CD4-positive, alpha-beta T cell treated with Interleukin-21 for 1 hour (primary cell): Measurements from ENCODE around the gene ZNF195.
"Not testable (repeated sequence)": the region's sequence is repeated elsewhere in the genome, so short reads cannot be mapped to it uniquely, and the experiment has no call there.

ENCODE experiments used
- DNase-seq: peaks from one replicate; pipeline ENCODE4 v3.0.0-alpha.2; 2020

The ZNF195 gene

GRCh38 chr11:3402181-3402860 is 23.4 kb upstream of the ZNF195 start:
- DNase-seq, result not testable (repeated sequence)

- not testable (repeated sequence) for DNase-seq
Observed at GRCh38 chr11:3401052-3401451, 22.1 kb upstream of the ZNF195 start.

GRCh38 chr11:3398509-3398908 is 19.6 kb upstream of the ZNF195 start:
- DNase-seq, result not testable (repeated sequence)

GRCh38 chr11:3398106-3398505 is 19.2 kb upstream of the ZNF195 start:
- not testable (repeated sequence) for DNase-seq

- not testable (repeated sequence) for DNase-seq
Observed at GRCh38 chr11:3397210-3397609, 18.3 kb upstream of the ZNF195 start.

GRCh38 chr11:3395468-3395867 is 16.5 kb upstream of the ZNF195 start:
- DNase-seq, result not testable (repeated sequence)

- DNase-seq, result not testable (repeated sequence)
Observed at GRCh38 chr11:3394956-3395355, 16.0 kb upstream of the ZNF195 start.

- not testable (repeated sequence) for DNase-seq
Observed at GRCh38 chr11:3393450-3393849, 14.5 kb upstream of the ZNF195 start.

- DNase-seq, result no peak
Observed at GRCh38 chr11:3382613-3383285, 3.8 kb upstream of the ZNF195 start.

GRCh38 chr11:3381794-3382193 is 2.8 kb upstream of the ZNF195 start:
- no peak for DNase-seq

- DNase-seq, result no peak
Observed at GRCh38 chr11:3380706-3381545, 2.0 kb upstream of the ZNF195 start.

GRCh38 chr11:3375552-3375951 is 3.4 kb downstream of the ZNF195 start:
- no peak for DNase-seq

- DNase-seq, result no peak
Observed at GRCh38 chr11:3370311-3370870, 8.6 kb downstream of the ZNF195 start.

GRCh38 chr11:3369366-3369765 is 9.6 kb downstream of the ZNF195 start:
- DNase-seq, result no peak

GRCh38 chr11:3368199-3368598 is 10.7 kb downstream of the ZNF195 start:
- no peak for DNase-seq

- no peak for DNase-seq
Observed at GRCh38 chr11:3367221-3367620, 11.7 kb downstream of the ZNF195 start.

GRCh38 chr11:3359092-3359824 is 19.7 kb downstream of the ZNF195 start:
- DNase-seq, result no peak

- no peak for DNase-seq
Observed at GRCh38 chr11:3357994-3358676, 20.8 kb downstream of the ZNF195 start.

- no peak for DNase-seq
Observed at GRCh38 chr11:3357302-3357701, 21.6 kb downstream of the ZNF195 start.

GRCh38 chr11:3356858-3357257 is 22.1 kb downstream of the ZNF195 start:
- DNase-seq, result no peak

GRCh38 chr11:3353066-3353465 is 25.9 kb downstream of the ZNF195 start:
- DNase-seq, result no peak

GRCh38 chr11:3347127-3347526 is 31.8 kb downstream of the ZNF195 start:
- DNase-seq, result no peak
